WTC11 (cell line): ENCODE results near the gene HIVEP2. TPM values are rescaled to one million over a fixed set of nuclear protein-coding genes. Genes with fewer than 3 reads are reported as not detected.
A peak's percentile ranks its signal among the peaks of the same experiment; 100 is the strongest.

Experiments used
- ATAC-seq: fragments of 200-7000 bp; cut with Tn5 transposase; 2 replicates; pipeline ENCODE4 v1.10.0; 2021; ENCODE audit warnings: mild to moderate bottlenecking, moderate library complexity
- CTCF ChIA-PET: fragments of 300-600 bp; sonication (Branson Sonifier 250); formaldehyde crosslinking; loops from one replicate; lab custom pipeline; 2021; ENCODE audit warnings: antibody characterized with exemption; lab: Charles Lee
- POLR2A ChIA-PET: fragments of 350-600 bp; sonication (Branson Sonifier 250); formaldehyde crosslinking; loops from one replicate; lab custom pipeline; 2021; ENCODE audit warnings: antibody characterized with exemption; lab: Charles Lee
- DNase-seq: peaks from one replicate; pipeline ENCODE4 v3.0.0; 2021; ENCODE audit warnings: low spot score
- H3K27ac Mint-ChIP-seq: 2 replicates; pipeline ENCODE4 v1.8.0; 2021; ENCODE audit warnings: mixed read lengths
- H3K27me3 Mint-ChIP-seq: 2 replicates; pipeline ENCODE4 v1.8.0; 2021; ENCODE audit warnings: low read depth, mild to moderate bottlenecking, moderate library complexity, mixed read lengths
- H3K36me3 Mint-ChIP-seq: 2 replicates; pipeline ENCODE4 v1.8.0; 2021; ENCODE audit warnings: mixed read lengths
- H3K4me1 Mint-ChIP-seq: 2 replicates; pipeline ENCODE4 v1.8.0; 2022; ENCODE audit warnings: mixed read lengths
- H3K4me3 Mint-ChIP-seq: 2 replicates; pipeline ENCODE4 v1.8.0; 2021; ENCODE audit warnings: mild to moderate bottlenecking, moderate library complexity, mixed read lengths
- H3K9me3 Mint-ChIP-seq: 2 replicates; pipeline ENCODE4 v1.8.0; 2021; ENCODE audit warnings: mixed read lengths
- CREM ChIP-seq: sonication (generic); formaldehyde crosslinking; IDR thresholded peaks from 2 replicates; pipeline ENCODE4 v1.8.1; 2022; ENCODE audit warnings: mild to moderate bottlenecking, missing genetic modification reagents, moderate library complexity
- ELF4 ChIP-seq: sonication (generic); formaldehyde crosslinking; IDR thresholded peaks from 2 replicates; pipeline ENCODE4 v1.8.1; 2022; ENCODE audit warnings: low read depth, mild to moderate bottlenecking, moderate library complexity, missing genetic modification reagents
- ERG ChIP-seq: fragments of 250-450 bp; sonication (Bioruptor Pico); IDR thresholded peaks from 2 replicates; pipeline ENCODE4 v1.8.0; 2021; ENCODE audit warnings: mild to moderate bottlenecking
- FOXP4 ChIP-seq: sonication (generic); formaldehyde crosslinking; IDR thresholded peaks from 2 replicates; pipeline ENCODE4 v1.8.0; 2022; ENCODE audit warnings: mild to moderate bottlenecking, missing genetic modification reagents
- GABPB1 ChIP-seq: sonication (generic); formaldehyde crosslinking; IDR thresholded peaks from 2 replicates; pipeline ENCODE4 v1.8.1; 2023; ENCODE audit warnings: mild to moderate bottlenecking, missing genetic modification reagents
- HMGA2 ChIP-seq: fragments of 250-450 bp; sonication (Bioruptor Pico); IDR thresholded peaks from 2 replicates; pipeline ENCODE4 v1.4.0; 2021; ENCODE audit warnings: mild to moderate bottlenecking, moderate library complexity
- JAZF1 ChIP-seq: fragments of 250-450 bp; sonication (Bioruptor Pico); IDR thresholded peaks from 2 replicates; pipeline ENCODE4 v1.9.0; 2021; ENCODE audit warnings: moderate library complexity, mild to moderate bottlenecking, inconsistent platforms
- KAT7 ChIP-seq: sonication (generic); formaldehyde crosslinking; IDR thresholded peaks from 2 replicates; pipeline ENCODE4 v1.8.1; 2023; ENCODE audit warnings: missing genetic modification reagents, mild to moderate bottlenecking, borderline replicate concordance
- MXD4 ChIP-seq: fragments of 250-450 bp; sonication (Bioruptor Pico); IDR thresholded peaks from 2 replicates; pipeline ENCODE4 v1.8.0; 2021; ENCODE audit warnings: mild to moderate bottlenecking, moderate library complexity, borderline replicate concordance
- MYBL2 ChIP-seq: sonication (generic); formaldehyde crosslinking; IDR thresholded peaks from 2 replicates; pipeline ENCODE4 v1.8.1; 2023; ENCODE audit warnings: mild to moderate bottlenecking, moderate library complexity, missing genetic modification reagents
- TCF7 ChIP-seq: sonication (generic); formaldehyde crosslinking; IDR thresholded peaks from 2 replicates; pipeline ENCODE4 v1.8.0; 2022; ENCODE audit warnings: mild to moderate bottlenecking, low read depth, missing genetic modification reagents, moderate library complexity
- TP53 ChIP-seq: sonication (generic); formaldehyde crosslinking; IDR thresholded peaks from 2 replicates; pipeline ENCODE4 v1.8.1; 2023; ENCODE audit warnings: mild to moderate bottlenecking, missing genetic modification reagents
- ZBTB21 ChIP-seq: sonication (generic); formaldehyde crosslinking; IDR thresholded peaks from 2 replicates; pipeline ENCODE4 v1.8.1; 2023; ENCODE audit warnings: mild to moderate bottlenecking, missing genetic modification reagents, borderline replicate concordance
- ZMAT4 ChIP-seq: fragments of 250-450 bp; sonication (Bioruptor Pico); IDR thresholded peaks from 2 replicates; pipeline ENCODE4 v1.9.0; 2021; ENCODE audit warnings: mild to moderate bottlenecking
- ZNF263 ChIP-seq: sonication (generic); formaldehyde crosslinking; IDR thresholded peaks from 2 replicates; pipeline ENCODE4 v1.8.1; 2022; ENCODE audit warnings: low read depth, mild to moderate bottlenecking, moderate library complexity, missing genetic modification reagents
- total RNA-seq: library from RNA; stranded (reverse); gene quantifications from 3 replicates; pipeline ENCODE4 v1.2.3, GENCODE V29; 2021
- TF ChIP-seq, protein P1 (sequence below): sonication (generic); formaldehyde crosslinking; IDR thresholded peaks from 2 replicates; pipeline ENCODE4 v1.8.0; 2023; ENCODE audit warnings: missing genetic modification reagents
- TF ChIP-seq, protein P2 (sequence below): sonication (generic); formaldehyde crosslinking; IDR thresholded peaks from 2 replicates; pipeline ENCODE4 v1.8.0; 2023; ENCODE audit warnings: mild to moderate bottlenecking, missing genetic modification reagents
- TF ChIP-seq, protein P3 (sequence below): sonication (generic); formaldehyde crosslinking; IDR thresholded peaks from 2 replicates; pipeline ENCODE4 v1.8.0; 2022; ENCODE audit warnings: mild to moderate bottlenecking, missing genetic modification reagents
- TF ChIP-seq, protein P4 (sequence below): sonication (generic); formaldehyde crosslinking; IDR thresholded peaks from 2 replicates; pipeline ENCODE4 v1.8.1; 2022; ENCODE audit warnings: mild to moderate bottlenecking, missing genetic modification reagents, moderate library complexity, borderline replicate concordance

HIVEP2 gene
- total RNA-seq, 1 experiment from 2014 or later, result 11.5 TPM

- TF ChIP-seq HMGA2 (CRISPR knock-in tag), result no peak
- no peak for TF ChIP-seq ELF4
- TF ChIP-seq ZBTB21, result no peak
Observed at GRCh38 chr6:142929751-142930358, 15.1 kb downstream of the HIVEP2 start (continued).

DNA sequence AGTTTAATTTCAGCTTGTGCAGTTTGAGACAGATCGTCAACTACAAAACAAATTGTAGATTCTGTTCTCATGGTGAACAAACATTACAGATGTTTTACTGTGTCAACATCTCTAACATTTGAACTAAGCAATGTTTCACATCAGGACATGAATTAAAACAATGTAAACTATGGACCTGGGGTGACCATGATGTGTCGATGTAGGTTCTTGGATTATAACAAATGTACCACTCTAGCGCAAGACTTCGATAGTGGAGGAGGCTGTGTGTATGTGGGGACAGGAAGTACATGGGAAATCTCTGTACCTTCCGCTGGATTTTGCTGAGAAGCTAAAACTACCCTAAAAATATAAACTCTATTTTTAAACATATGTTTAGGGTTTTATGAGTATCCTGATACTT lies 17.1 kb downstream of the HIVEP2 start:
- no peaks in the 10 kb centered on the region; the same call in none of the 2 replicates for H3K27me3 Mint-ChIP-seq
- H3K4me3 Mint-ChIP-seq, result peak overlapping the region; percentile 75
- ATAC-seq, result no peak
- H3K9me3 Mint-ChIP-seq, result no peaks in the 10 kb centered on the region
- ChIA-PET CTCF (no interaction called here), POLR2A (no interaction called here)
- no peak overlapping the region for H3K27ac Mint-ChIP-seq
- no peak for DNase-seq
- no peaks in the 10 kb centered on the region for H3K36me3 Mint-ChIP-seq
- H3K4me1 Mint-ChIP-seq, result peaks cover 52% of the 10 kb centered on the region
- TF ChIP-seq TP53 (CRISPR knock-in tag), result no peak
- TF ChIP-seq ZMAT4 (CRISPR knock-in tag), result no peak
- no peak for TF ChIP-seq MYBL2 (CRISPR knock-in tag)
- TF ChIP-seq, protein P1, sequence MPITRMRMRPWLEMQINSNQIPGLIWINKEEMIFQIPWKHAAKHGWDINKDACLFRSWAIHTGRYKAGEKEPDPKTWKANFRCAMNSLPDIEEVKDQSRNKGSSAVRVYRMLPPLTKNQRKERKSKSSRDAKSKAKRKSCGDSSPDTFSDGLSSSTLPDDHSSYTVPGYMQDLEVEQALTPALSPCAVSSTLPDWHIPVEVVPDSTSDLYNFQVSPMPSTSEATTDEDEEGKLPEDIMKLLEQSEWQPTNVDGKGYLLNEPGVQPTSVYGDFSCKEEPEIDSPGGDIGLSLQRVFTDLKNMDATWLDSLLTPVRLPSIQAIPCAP (CRISPR knock-in tag), result no peak
- no peak for TF ChIP-seq CREM (CRISPR knock-in tag)
- no peak for TF ChIP-seq KAT7 (CRISPR knock-in tag)
- no peak for TF ChIP-seq TCF7 (CRISPR knock-in tag)

- peak overlapping the region; percentile 75 for H3K4me3 Mint-ChIP-seq
- ChIA-PET POLR2A (interaction anchor here (1.0 to 1.6 kb wide), 3 partner anchors 12 to 20 kb away, joined by 3 to 5 read pairs (median 5); no protein-coding TSS in a partner anchor), CTCF (interaction anchor here (1.5 to 2.3 kb wide), 2 partner anchors 16 to 63 kb away, joined by 3 to 5 read pairs; no protein-coding TSS in a partner anchor)
- H3K36me3 Mint-ChIP-seq, result no peaks in the 10 kb centered on the region
- H3K9me3 Mint-ChIP-seq, result no peaks in the 10 kb centered on the region
- peaks cover 47% of the 10 kb centered on the region for H3K4me1 Mint-ChIP-seq
- TF ChIP-seq, protein P2, sequence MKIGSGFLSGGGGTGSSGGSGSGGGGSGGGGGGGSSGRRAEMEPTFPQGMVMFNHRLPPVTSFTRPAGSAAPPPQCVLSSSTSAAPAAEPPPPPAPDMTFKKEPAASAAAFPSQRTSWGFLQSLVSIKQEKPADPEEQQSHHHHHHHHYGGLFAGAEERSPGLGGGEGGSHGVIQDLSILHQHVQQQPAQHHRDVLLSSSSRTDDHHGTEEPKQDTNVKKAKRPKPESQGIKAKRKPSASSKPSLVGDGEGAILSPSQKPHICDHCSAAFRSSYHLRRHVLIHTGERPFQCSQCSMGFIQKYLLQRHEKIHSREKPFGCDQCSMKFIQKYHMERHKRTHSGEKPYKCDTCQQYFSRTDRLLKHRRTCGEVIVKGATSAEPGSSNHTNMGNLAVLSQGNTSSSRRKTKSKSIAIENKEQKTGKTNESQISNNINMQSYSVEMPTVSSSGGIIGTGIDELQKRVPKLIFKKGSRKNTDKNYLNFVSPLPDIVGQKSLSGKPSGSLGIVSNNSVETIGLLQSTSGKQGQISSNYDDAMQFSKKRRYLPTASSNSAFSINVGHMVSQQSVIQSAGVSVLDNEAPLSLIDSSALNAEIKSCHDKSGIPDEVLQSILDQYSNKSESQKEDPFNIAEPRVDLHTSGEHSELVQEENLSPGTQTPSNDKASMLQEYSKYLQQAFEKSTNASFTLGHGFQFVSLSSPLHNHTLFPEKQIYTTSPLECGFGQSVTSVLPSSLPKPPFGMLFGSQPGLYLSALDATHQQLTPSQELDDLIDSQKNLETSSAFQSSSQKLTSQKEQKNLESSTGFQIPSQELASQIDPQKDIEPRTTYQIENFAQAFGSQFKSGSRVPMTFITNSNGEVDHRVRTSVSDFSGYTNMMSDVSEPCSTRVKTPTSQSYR, result no peak
- TF ChIP-seq, protein P3, sequence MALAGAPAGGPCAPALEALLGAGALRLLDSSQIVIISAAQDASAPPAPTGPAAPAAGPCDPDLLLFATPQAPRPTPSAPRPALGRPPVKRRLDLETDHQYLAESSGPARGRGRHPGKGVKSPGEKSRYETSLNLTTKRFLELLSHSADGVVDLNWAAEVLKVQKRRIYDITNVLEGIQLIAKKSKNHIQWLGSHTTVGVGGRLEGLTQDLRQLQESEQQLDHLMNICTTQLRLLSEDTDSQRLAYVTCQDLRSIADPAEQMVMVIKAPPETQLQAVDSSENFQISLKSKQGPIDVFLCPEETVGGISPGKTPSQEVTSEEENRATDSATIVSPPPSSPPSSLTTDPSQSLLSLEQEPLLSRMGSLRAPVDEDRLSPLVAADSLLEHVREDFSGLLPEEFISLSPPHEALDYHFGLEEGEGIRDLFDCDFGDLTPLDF (CRISPR knock-in tag), result no peak
- TF ChIP-seq ZNF263, result no peak
- TF ChIP-seq, protein P4, sequence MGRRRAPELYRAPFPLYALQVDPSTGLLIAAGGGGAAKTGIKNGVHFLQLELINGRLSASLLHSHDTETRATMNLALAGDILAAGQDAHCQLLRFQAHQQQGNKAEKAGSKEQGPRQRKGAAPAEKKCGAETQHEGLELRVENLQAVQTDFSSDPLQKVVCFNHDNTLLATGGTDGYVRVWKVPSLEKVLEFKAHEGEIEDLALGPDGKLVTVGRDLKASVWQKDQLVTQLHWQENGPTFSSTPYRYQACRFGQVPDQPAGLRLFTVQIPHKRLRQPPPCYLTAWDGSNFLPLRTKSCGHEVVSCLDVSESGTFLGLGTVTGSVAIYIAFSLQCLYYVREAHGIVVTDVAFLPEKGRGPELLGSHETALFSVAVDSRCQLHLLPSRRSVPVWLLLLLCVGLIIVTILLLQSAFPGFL (CRISPR knock-in tag), result no peak
- no peak for TF ChIP-seq GABPB1 (CRISPR knock-in tag)
- TF ChIP-seq MXD4, result no peak
- no peak for TF ChIP-seq FOXP4
- no peak for TF ChIP-seq ERG (CRISPR knock-in tag)
- no peak for TF ChIP-seq JAZF1 (CRISPR knock-in tag)
- no peaks in the 10 kb centered on the region; the same call in none of the 2 replicates for H3K27me3 Mint-ChIP-seq
- ATAC-seq (no peak), DNase-seq (no peak)
- H3K27ac Mint-ChIP-seq, result peak overlapping the region; percentile 13; the same call in 1 of the 2 replicates
Observed at GRCh38 chr6:142927271-142927580, 17.8 kb downstream of the HIVEP2 start.
